GM12864 (cell line): ENCODE measurements around the gene MGAT5B.

Experiments used
- DNase-seq: peaks from one replicate; pipeline ENCODE4 v3.0.0-alpha.2; 2011; ENCODE audit warnings: low read depth
- H3K4me3 ChIP-seq: 2 replicates; pipeline ENCODE4 v1.5.1; 2011; ENCODE audit warnings: mild to moderate bottlenecking, low read depth, low read length, control low read depth
- TF ChIP-seq, protein P1 (sequence below): IDR thresholded peaks from 2 replicates; pipeline ENCODE4 v1.5.1; 2011; ENCODE audit warnings: low read depth, mild to moderate bottlenecking, moderate library complexity, low read length, control low read depth, inconsistent platforms; ENCODE audit errors: missing control alignments

The MGAT5B gene

DNA sequence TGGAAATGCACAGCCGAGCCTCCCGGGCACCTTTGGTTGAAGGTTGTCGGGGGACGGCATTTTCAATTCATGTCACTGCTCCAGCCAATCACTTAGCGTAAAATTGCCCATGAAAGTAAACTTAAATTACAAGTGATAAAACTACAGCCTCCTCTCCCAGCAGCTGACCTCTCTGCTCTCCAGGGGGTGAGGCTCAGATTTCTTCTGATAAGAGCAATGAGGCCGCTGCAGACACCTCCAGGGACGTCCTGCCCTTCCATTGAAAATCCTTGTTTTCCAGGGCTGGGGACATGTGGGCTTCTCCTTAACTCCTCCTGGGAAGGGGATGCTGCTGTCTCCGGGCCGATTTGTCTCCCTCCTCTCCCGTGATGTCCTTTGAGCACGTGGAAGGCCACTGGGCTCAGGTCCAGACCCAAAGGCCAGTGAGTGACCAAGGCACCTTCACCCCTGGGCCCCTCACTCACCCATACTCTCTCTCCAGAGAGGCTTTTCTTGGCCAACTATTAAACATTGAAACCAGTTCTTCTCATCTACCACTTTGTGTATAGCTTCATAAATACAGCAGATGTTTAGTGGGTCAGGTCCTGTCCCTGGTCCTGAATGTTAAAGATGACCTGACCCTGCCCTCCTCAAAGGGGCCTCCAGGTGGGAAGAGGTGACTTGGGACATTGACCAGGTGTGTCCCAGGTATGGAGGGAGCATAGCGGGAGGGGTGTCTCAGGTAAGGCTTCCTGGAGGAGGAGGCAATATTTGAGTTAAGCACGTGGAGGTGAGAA lies 52.3 kb downstream of the MGAT5B start:
- no peak for DNase-seq
- TF ChIP-seq, protein P1, sequence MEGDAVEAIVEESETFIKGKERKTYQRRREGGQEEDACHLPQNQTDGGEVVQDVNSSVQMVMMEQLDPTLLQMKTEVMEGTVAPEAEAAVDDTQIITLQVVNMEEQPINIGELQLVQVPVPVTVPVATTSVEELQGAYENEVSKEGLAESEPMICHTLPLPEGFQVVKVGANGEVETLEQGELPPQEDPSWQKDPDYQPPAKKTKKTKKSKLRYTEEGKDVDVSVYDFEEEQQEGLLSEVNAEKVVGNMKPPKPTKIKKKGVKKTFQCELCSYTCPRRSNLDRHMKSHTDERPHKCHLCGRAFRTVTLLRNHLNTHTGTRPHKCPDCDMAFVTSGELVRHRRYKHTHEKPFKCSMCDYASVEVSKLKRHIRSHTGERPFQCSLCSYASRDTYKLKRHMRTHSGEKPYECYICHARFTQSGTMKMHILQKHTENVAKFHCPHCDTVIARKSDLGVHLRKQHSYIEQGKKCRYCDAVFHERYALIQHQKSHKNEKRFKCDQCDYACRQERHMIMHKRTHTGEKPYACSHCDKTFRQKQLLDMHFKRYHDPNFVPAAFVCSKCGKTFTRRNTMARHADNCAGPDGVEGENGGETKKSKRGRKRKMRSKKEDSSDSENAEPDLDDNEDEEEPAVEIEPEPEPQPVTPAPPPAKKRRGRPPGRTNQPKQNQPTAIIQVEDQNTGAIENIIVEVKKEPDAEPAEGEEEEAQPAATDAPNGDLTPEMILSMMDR = no peak
- H3K4me3 ChIP-seq = no peak overlapping the region

DNA sequence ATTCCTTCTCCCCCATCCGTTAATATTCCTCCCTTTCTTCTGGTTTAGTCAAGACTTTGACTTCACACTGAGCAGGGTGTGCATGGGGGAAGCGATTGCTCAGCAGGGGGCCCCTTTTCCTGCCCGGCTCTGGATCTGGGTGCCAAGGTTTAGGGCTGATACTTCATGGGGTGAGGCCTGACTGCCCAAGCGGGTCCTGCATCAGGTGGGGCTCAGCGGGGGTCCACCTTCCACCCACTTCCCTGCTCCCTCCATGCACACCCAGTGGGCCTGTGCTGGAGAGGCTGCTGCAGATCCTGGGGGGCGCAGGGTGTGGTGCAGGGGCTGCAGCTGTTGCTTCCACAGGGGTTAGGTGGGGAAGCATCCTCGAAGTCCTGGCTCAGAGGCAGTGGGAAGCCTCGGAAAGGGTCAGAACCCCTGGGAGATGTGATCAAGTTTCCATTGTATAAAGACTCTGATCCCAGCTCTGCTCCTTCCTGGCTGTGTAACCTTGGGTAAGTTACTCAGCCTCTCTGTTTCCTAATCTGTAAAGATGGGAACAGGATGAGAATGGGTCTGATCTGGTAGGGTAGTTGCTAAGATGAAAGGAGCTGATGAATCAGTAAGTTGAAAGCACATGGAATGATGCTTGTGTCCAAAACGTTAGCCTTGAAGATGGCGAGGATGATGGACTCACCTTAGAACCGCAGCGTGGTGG lies 53.3 kb downstream of the MGAT5B start:
- TF ChIP-seq, protein P1 = no peak
- no peak overlapping the region for H3K4me3 ChIP-seq

DNA sequence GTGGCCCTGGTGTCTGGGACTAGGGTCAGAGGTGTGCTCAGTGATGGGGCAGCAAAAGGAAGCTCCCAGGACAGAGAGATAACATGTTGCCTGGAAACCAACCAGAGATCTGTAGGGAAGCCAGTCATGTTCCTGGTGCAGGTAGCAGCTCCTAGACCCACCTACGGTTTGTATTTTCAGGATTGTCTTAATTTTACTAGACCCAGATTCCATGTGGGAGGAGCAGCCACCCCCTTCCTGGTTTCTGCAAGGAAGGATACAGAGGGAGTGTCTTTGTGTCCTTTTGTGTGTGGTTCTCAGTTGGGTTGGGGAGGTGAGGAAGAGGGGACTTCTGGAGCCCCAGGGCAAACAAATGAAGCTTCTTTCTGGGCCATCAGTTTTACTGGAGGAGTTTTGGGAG lies 53.9 kb downstream of the MGAT5B start:
- H3K4me3 ChIP-seq = no peak overlapping the region
- TF ChIP-seq, protein P1 = no peak
- no peak for DNase-seq

More for the DNA sequence above, 53.3 kb downstream of the MGAT5B start:
- DNase-seq = no peak

DNA sequence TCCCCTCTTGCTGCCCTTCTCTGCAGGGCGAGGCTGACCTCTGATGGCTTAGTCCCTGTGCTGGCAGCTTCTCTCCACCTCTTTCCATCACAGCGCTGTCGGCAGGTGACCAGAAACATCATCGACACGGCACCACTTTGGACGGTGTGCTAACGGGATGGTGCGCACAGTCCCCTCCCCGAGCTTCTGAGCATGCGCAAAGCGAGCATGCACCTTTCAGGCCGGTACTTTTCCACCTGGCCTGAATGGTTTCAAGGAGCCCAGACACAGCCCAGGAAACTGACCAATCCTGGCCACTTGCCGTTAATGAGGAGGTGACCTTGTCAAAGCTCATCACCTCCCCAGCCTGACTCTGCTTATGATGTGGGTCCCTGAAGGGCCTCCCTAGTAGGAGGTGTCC lies 54.8 kb downstream of the MGAT5B start:
- no peak overlapping the region for H3K4me3 ChIP-seq
- DNase-seq = no peak
- TF ChIP-seq, protein P1 = no peak

DNA sequence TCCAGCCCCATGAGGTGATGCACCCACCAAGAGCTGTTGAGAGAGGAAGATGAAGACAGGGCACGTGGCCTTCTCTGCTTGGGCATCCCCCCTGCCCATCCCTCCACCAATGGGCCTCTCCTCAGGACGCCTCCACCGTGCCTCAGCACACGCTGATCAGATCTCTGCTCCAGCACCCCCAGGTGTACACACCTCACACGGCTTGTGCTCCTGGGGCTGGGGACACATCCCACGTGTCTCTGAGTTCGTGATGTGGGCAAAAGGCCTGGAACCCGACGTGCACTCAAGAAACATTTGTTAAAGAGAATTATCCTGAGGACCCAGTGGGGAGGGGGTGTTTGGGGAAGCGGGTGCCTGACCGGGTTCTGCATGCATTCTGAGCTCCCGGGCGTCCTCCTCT lies 55.3 kb downstream of the MGAT5B start:
- no peak for DNase-seq
- no peak overlapping the region for H3K4me3 ChIP-seq
- TF ChIP-seq, protein P1 = no peak

DNA sequence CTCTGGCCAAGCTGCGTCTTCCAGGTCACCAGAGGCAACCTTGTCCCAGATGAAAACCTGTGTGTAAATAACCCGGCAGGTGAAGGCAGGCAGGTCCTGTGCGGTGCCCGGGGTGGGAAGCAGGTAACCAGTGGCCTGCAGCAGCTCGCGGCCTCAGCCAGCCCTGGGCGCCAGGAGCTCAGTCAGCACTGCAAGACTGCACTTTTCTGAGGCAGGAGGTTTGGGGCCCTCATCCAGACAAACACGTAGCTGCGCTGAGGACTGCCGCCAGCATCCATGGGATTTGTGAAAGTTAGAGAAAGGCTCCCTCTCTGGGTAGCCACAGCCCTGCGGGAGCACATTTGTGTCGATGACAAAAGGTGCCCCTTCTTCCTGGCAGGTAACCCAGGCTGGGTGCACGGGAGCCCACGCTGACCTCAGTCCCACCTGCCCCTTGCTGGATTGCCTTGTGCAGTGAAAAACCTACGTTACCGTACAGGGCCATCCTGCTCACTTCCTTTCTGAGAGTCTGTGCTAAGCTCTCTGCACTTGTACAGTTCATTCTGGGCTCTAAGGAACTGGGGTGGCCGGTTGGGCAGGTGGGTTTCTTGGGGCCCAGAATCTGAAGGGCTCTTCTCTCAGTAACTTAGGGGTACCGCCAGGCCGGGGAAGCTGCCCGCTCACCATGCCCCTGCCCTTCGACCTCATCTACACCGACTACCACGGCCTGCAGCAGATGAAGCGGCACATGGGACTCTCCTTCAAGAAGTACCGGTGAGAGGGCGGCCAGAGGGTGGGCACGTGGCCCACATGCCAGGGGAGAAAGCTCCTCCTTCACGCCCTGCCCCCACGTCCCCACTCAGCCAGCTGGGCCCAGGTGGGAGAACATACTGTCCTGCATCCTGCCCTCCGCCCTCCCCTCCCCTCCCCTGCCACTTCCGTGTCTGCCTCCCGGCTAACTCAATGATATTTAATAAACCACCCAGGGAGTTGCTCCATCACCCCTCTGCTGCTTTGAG lies 56.4 kb downstream of the MGAT5B start:
- H3K4me3 ChIP-seq = no peak overlapping the region
- DNase-seq = no peak
- TF ChIP-seq, protein P1 = no peak
